ENCODE measurements around the gene LCN2.

DNA sequence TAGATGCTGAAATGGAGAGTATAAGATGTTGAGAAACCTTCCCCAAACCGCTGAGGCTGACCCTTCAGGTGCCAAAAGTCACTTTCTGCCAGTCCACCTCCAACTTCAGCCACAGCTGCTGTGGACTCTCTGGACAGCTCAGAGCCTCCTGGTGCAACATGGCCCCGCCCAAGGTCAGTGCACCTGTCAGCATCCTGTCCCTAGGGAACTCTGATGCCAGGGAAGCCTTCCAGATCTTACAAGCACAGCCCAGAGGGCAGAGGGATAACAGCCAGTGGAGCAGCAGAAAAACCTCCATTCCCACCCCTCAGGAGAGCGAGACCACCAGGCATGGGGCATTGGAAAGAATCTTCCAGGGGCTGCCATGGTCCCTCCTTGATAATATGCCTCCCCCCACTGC, 11.3 kb upstream of the LCN2 start:
- TF ChIP-seq POLR2A (IDR thresholded peaks at IDR 0.05) = no peak
- TF ChIP-seq, protein P1, sequence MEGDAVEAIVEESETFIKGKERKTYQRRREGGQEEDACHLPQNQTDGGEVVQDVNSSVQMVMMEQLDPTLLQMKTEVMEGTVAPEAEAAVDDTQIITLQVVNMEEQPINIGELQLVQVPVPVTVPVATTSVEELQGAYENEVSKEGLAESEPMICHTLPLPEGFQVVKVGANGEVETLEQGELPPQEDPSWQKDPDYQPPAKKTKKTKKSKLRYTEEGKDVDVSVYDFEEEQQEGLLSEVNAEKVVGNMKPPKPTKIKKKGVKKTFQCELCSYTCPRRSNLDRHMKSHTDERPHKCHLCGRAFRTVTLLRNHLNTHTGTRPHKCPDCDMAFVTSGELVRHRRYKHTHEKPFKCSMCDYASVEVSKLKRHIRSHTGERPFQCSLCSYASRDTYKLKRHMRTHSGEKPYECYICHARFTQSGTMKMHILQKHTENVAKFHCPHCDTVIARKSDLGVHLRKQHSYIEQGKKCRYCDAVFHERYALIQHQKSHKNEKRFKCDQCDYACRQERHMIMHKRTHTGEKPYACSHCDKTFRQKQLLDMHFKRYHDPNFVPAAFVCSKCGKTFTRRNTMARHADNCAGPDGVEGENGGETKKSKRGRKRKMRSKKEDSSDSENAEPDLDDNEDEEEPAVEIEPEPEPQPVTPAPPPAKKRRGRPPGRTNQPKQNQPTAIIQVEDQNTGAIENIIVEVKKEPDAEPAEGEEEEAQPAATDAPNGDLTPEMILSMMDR (IDR thresholded peaks at IDR 0.05) = no peak

Data from adrenal gland (tissue), 5 donors.